Activated CD4-positive, alpha-beta T cell treated with anti-CD3 and anti-CD28 coated beads, Interleukin-2, amount 50 U/mL, for 48 hours (primary cell): ENCODE results near the gene PMP22.
"Not testable (repeated sequence)": the region's sequence is repeated elsewhere in the genome, so short reads cannot be mapped to it uniquely, and the experiment has no call there.

Experiments used
- DNase-seq, 2 experiments: peaks; one replicate each; pipeline ENCODE4 v3.0.0-alpha.2; 2020

PMP22 gene

DNA sequence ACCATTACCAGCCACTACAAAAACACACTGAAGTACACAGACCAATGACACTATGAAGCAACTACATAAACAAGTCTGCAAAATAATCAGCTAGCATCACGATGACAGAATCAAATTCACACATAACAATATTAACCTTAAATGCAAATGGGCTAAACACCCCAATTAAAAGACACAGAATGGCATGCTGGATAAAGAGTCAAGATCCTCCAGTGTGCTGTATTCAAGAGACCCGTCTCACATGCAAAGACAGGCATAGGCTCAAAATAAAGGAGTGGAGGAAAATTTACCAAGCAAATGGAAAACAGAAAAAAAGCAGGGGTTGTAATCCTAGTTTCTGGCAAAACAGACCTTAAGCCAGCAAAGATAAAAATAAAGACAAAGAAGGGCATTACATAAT lies 64.6 kb downstream of the PMP22 start:
- DNase-seq = not testable (repeated sequence)

DNA sequence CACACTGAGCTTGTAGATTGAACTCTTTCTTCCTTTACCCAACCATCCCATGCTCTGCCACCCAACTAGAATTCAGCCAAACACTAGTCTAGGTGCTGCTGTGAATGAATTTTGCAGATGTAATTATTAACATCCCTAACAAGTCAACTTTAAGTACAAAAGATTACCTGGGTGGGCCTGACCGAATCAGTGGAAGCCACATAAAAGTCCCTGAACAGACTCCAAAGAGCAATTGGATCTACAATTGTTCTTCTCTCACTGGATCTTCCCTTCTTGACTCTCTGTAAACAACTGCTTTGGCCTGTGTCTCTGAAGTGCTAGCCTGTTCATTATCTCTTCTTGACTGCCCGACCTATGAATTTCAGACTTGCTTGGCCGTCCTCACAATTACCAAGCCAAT lies 67.9 kb downstream of the PMP22 start:
- no peak for DNase-seq

DNA sequence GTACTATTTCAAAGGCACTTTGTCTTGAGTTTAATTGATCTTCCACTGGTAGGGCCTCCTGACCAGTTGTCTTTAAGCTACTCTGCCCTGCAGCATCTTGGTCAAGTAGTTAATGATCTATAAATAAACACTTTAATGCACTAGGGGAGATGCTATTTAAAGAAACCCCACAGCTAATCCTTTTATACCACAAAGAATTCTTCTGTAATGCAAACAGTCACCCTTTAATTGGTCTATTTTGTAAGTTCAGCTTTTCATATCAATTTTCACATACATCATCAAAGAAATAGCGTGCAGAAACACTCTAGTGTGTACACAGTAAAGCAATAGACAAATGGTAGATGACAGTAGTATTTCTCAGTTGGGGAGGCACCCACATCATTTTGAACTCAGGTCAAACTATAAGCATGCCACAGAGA lies 70.3 kb downstream of the PMP22 start:
- no peak for DNase-seq

DNA sequence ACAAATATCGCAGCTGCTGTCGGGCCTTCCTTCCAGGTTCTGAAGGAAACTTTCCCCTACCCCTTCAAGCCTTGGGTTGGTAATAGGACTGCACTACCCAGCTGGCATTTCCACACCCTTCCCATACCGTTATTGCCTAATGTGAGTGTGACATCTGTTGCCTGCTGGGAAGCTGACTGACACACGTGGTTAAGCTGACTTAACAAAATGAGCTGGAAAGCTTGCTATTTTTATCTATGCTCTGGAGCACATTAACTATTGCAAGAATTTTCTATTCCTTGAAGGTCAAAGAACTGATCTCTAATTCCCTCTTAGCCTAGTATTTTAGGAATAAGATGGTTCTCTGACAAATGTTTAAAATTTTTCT lies 79.5 kb downstream of the PMP22 start:
- no peak for DNase-seq

DNA sequence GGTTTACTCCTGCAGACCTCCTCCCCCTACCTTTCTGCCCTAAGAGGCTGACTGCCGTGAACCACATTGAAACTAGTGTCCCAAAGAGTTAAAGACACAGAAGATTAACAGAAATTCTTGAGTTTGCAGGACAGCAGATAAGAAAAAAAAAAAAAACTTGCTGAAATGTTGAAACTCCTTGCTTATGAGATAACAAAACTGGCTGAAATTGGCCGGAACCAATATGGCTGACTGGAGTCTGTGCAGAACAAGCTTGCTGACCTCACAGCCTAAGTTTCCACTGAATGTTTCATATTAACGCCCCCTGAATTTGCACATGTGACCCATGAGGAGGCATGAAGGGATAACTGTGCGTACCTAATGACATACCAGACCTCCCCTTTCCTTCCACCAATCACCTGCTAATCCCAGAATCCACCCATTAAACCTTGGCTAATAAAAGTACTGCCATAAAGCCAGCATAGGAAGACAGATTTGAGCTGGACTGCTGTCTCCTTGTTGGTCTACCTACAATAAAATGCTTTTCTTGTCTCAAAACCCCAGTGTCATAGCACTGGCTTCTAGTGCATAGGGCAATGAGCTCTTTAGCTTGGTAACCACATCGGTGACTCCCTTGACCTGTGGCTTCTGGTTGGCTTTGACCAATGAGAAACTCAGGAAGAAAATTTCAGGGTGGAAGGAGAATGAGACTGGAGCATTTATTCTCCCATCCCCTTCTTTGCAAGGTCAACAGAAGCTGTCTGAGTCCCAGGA lies 80.1 kb downstream of the PMP22 start:
- DNase-seq = no peak

DNA sequence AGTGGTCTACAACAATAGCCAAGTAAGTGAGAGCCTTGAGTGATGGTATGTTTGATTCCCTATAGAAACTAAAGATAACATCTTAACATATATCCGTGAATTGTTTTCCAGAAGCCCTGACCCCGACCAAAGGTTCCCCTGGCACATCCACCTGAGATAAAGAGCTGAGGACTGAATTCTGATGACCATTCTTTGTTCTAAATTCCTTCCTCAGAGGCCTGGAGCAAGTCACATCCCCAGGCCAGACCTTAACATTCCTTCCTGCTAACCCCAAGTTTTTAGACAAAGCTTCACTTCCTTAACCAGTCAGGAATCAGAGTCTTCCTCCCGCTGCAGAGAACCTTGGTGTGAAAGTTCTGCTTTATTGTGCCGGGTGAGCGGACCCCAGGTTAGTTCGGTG lies 83.3 kb downstream of the PMP22 start:
- no peak for DNase-seq

DNA sequence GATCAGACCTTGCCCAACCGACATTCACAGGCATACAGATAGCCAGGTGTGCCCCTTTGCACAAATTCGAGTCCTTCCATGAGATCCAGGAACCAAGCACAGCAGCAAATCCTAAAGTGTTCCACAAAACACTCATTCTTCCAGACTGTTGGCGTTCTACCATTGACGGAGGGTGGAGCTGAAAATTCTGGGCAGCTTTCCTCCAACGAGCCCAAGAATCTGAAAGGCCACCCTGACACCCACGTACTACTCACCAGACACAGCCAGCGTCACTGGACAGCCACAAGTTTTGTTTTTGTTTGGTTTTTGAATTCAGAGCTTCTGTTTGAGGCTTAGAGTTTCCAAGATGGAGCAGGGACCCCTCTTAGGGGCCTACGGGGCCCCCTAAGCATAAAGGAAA lies 83.8 kb downstream of the PMP22 start:
- DNase-seq = no peak

DNA sequence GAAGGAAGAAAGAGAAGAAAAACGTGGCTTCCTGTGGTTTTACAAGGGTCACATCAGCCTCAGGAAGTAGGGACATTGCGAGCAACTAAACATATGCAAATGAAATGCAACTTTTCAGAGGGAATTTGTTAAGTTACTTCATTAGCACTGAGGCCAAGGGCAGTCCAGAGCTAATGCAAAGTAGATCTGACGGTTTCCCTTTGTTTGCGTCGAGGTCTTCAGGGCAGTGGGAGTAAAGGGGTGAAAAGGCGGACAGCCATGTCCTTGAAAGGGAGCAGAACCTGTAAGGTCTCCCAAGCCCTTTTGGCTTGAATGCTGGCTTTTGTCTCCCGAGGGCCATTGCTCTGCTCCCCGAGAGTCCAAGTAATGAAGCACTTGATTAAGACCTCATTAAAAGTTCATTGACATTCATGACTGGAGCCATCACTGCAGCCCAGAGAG lies 85.0 kb downstream of the PMP22 start:
- no peak for DNase-seq
